B cell (primary cell): ENCODE results near the gene NUP42. TPM values are rescaled to one million over a fixed set of nuclear protein-coding genes. Genes with fewer than 3 reads are reported as not detected.
"Not testable (repeated sequence)": the region's sequence is repeated elsewhere in the genome, so short reads cannot be mapped to it uniquely, and the experiment has no call there.

Experiments
- ATAC-seq: fragments of 200-7000 bp; cut with Tn5 transposase; one replicate; pipeline ENCODE4 v1.10.0; 2021; ENCODE audit warnings: low read depth, mild to moderate bottlenecking, moderate number of reproducible peaks, moderate library complexity
- CTCF ChIA-PET: fragments of 350-600 bp; sonication (Branson Sonifier 250); formaldehyde crosslinking; loops from one replicate; lab custom pipeline; 2021; ENCODE audit warnings: antibody characterized with exemption, inconsistent platforms; lab: Charles Lee
- POLR2A ChIA-PET: fragments of 350-600 bp; sonication (Branson Sonifier 250); formaldehyde crosslinking; loops from one replicate; lab custom pipeline; 2021; ENCODE audit warnings: antibody characterized with exemption; lab: Charles Lee
- DNase-seq: peaks from one replicate; pipeline ENCODE4 v3.0.0; 2013
- H2AFZ ChIP-seq: 2 replicates; pipeline ENCODE4 v1.6.1; 2012; ENCODE audit warnings: mild to moderate bottlenecking, low read depth, low read length; ENCODE audit not compliant: insufficient read depth, poor library complexity, severe bottlenecking
- H3K27ac ChIP-seq, 2 donors: 1 replicate in 1 of 2; 2 replicates in 1 of 2; pipeline ENCODE4 v1.5.1; 2012 to 2013; ENCODE audit warnings: low read length in 2 of 2, mild to moderate bottlenecking in 2 of 2, moderate library complexity in 1 of 2
- H3K27me3 ChIP-seq, 4 experiments: fragments of 200-600 bp in 1 of 4; sonication (generic) in 1 of 4; replicated peaks in 1 of 4; 1 replicate in 2 of 4; 2 replicates in 2 of 4; pipeline versions ENCODE4 v1.6.1 to v1.7.0; 2013 to 2016; ENCODE audit warnings: low read length in 3 of 4, mild to moderate bottlenecking in 2 of 4, mixed read lengths in 1 of 4, moderate library complexity in 1 of 4; ENCODE audit not compliant: insufficient read depth in 4 of 4, control insufficient read depth in 3 of 4; ENCODE audit errors: control extremely low read depth in 1 of 4
- H3K36me3 ChIP-seq, 2 experiments: replicated peaks in 1 of 2; 1 replicate in 1 of 2; 2 replicates in 1 of 2; pipeline versions ENCODE4 v1.6.1 to v1.7.1; 2013; ENCODE audit warnings: low read length in 1 of 2; ENCODE audit not compliant: insufficient read depth in 2 of 2, control insufficient read depth in 1 of 2; ENCODE audit errors: control extremely low read depth in 1 of 2, extremely low read depth in 1 of 2
- H3K4me1 ChIP-seq, 2 donors: fragments of 200-600 bp in 1 of 2; sonication (generic) in 1 of 2; 1 replicate in 1 of 2; 2 replicates in 1 of 2; pipeline versions ENCODE4 v1.5.1 to v1.6.1; 2013 to 2017; ENCODE audit warnings: low read length in 2 of 2; ENCODE audit not compliant: control insufficient read depth in 2 of 2, insufficient read depth in 2 of 2
- H3K4me2 ChIP-seq: replicated peaks from 2 replicates; pipeline ENCODE3; 2012; ENCODE audit warnings: mild to moderate bottlenecking, low read depth, low read length; ENCODE audit not compliant: poor library complexity, severe bottlenecking
- H3K4me3 ChIP-seq, 5 experiments: fragments of 200-600 bp in 1 of 5; sonication (generic) in 1 of 5; 1 replicate in 3 of 5; 2 replicates in 2 of 5; pipeline versions ENCODE4 v1.5.1 to v1.7.0; 2011 to 2016; ENCODE audit warnings: low read length in 4 of 5, mild to moderate bottlenecking in 4 of 5, low read depth in 2 of 5, control low read depth in 1 of 5, moderate library complexity in 1 of 5; ENCODE audit not compliant: insufficient read depth in 1 of 5; ENCODE audit errors: control extremely low read depth in 1 of 5, extremely low read depth in 1 of 5
- H3K79me2 ChIP-seq: fragments of 200-600 bp; sonication (generic); one replicate; pipeline ENCODE4 v1.6.0; 2016; ENCODE audit warnings: low read length; ENCODE audit not compliant: control insufficient read depth, insufficient read depth
- H3K9ac ChIP-seq: fragments of 200-600 bp; sonication (generic); 2 replicates; pipeline ENCODE4 v1.6.1; 2017; ENCODE audit warnings: mild to moderate bottlenecking, low read length, moderate library complexity
- H3K9me3 ChIP-seq, 3 donors: one replicate each; pipeline versions ENCODE4 v1.6.1 to v1.7.1; 2013; ENCODE audit warnings: low read length in 2 of 3; ENCODE audit not compliant: control insufficient read depth in 2 of 3, insufficient read depth in 1 of 3; ENCODE audit errors: control extremely low read depth in 1 of 3
- H4K20me1 ChIP-seq: 2 replicates; pipeline ENCODE4 v1.6.0; 2012; ENCODE audit warnings: mild to moderate bottlenecking, low read length; ENCODE audit not compliant: insufficient read depth, control insufficient read depth, poor library complexity, severe bottlenecking
- H3K27ac Mint-ChIP-seq: one replicate; pipeline ENCODE4 v1.8.0; 2021; ENCODE audit warnings: mixed read lengths
- H3K27me3 Mint-ChIP-seq: one replicate; pipeline ENCODE4 v1.8.0; 2021; ENCODE audit warnings: mixed read lengths
- H3K4me1 Mint-ChIP-seq: one replicate; pipeline ENCODE4 v1.8.0; 2021; ENCODE audit warnings: mixed read lengths
- H3K4me3 Mint-ChIP-seq: one replicate; pipeline ENCODE4 v1.8.0; 2021; ENCODE audit warnings: mixed read lengths
- H3K9me3 Mint-ChIP-seq: one replicate; pipeline ENCODE4 v1.8.0; 2022; ENCODE audit warnings: mixed read lengths; ENCODE audit not compliant: insufficient read depth
- CTCF ChIP-seq: fragments of 200-600 bp; IDR thresholded peaks from one replicate; pipeline ENCODE4 v1.8.0; 2022; ENCODE audit warnings: antibody characterized with exemption, mild to moderate bottlenecking
- EZH2 ChIP-seq: IDR thresholded peaks from 2 replicates; pipeline ENCODE4 v1.6.1; 2012; ENCODE audit warnings: borderline replicate concordance, low read depth, mild to moderate bottlenecking, moderate library complexity, low read length; ENCODE audit not compliant: insufficient read depth, poor library complexity, severe bottlenecking
- WGBS: methylation state at CpG from one replicate; pipeline ENCODE4 v1.1.5; 2013; ENCODE audit warnings: missing lambda C conversion rate; ENCODE audit not compliant: insufficient coverage; 5-methylcytosine and 5-hydroxymethylcytosine counted together
- intact Hi-C: fragments of 100-400 bp; cut with micrococcal nuclease; formaldehyde crosslinking; loops from one replicate; pipeline ENCODE4 v1.10.0; 2022
- polyA plus RNA-seq: library from polyadenylated mRNA; depleted of rRNA; stranded (reverse); fragments of >200 nt; gene quantifications from 2 replicates; pipeline ENCODE4 v1.2.3, GENCODE V29; 2012
- total RNA-seq, 2 donors: library from RNA; stranded (reverse); fragments of 120-200 nt in 1 of 2; gene quantifications; 1 replicate in 1 of 2; 2 replicates in 1 of 2; pipeline versions ENCODE4 v1.2.3 to v1.2.4, GENCODE V29; 2013 to 2022

The NUP42 gene
- total and polyA plus RNA-seq, 2 donors (not counting 1 experiment from before 2014, with no cell fraction given) = 38.1 to 49.2 TPM

DNA sequence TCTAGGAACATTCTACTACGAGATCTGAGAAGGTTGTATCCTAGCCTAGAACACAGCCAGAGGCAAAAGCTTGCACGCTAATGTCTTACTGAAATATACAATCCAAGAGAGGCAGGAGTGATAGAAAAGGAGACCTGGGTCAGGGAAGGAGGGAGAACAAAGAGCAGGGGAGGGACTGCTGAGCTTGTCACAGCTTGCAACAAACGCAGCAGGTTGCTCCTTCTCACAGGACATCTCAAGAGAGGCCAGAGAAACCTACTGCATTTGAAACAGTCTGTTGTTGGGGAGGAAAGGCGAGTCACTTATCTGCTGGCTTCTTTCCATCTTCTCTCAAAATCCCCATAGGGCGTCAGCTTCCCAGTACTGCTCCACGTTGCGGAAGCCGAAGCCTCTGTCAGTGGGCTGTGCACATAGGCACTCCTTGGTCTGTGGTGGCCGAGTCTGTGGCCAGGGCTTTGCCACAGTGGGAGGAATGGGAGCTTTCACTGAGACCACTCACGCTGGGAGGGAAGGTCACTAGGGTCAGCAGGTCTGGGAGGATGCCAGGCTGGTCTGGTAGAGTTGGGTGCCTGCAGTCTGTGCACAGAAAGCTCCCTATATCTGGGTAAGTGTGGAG lies 39.0 kb downstream of the NUP42 start:
- no peak overlapping the region for H3K4me2 ChIP-seq
- H3K36me3 ChIP-seq = no peaks in the 10 kb centered on the region
- no peak overlapping the region for H3K4me3 ChIP-seq
- no peaks in the 10 kb centered on the region for H3K27me3 ChIP-seq
- H4K20me1 ChIP-seq = no peaks in the 10 kb centered on the region
- ATAC-seq = no peak
- no peak for DNase-seq
- POLR2A ChIA-PET = no interaction called here
- H3K4me3 Mint-ChIP-seq = no peak overlapping the region
- no peak overlapping the region for H3K27ac Mint-ChIP-seq
- intact Hi-C loops = no loop called here
- H3K4me1 Mint-ChIP-seq = peaks cover 2% of the 10 kb centered on the region
- H3K4me1 ChIP-seq = no peaks in the 10 kb centered on the region
- no peak overlapping the region for H2AFZ ChIP-seq
- 85% methylated on average over 8 of the region's 10 CpGs for WGBS
- peaks cover 27% of the 10 kb centered on the region for H3K27me3 Mint-ChIP-seq
- H3K27ac ChIP-seq = no peak overlapping the region
- TF ChIP-seq CTCF = no peak
- no peak for TF ChIP-seq EZH2
- no peaks in the 10 kb centered on the region for H3K9me3 ChIP-seq
- H3K9ac ChIP-seq = no peak overlapping the region
- CTCF ChIA-PET = no interaction called here
- H3K9me3 Mint-ChIP-seq = no peaks in the 10 kb centered on the region
- no peaks in the 10 kb centered on the region for H3K79me2 ChIP-seq

DNA sequence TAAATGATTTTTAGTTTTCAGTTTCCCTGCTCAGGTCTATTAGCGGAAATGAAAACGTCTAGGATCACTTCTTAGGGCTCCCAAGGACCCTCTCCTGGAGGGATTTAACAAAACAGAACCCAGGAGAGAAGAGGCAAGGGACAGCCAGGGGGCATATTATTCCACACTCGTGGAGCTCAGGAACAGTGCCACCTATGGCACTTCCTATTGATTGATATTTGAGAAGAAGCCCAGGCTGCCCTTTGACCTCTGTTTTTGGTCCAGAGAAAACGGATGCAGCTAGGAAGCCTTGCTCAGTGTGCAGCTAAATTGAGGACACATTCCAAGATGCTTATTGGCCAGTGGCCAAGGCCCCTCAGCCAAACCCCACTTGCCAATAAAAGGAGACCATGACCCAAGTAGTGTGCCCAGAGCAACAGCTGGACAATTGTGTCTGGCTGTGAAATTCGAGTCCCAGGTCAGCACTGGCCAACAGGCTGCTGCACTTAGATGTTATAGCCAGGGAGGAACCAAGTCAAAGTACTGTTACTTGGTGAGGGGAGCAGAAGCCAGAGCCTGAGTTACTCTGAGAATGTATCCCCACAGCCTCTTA lies 40.7 kb downstream of the NUP42 start:
- Mint-ChIP-seq H3K27ac (no peak overlapping the region), H3K9me3 (no peaks in the 10 kb centered on the region), H3K4me3 (no peak overlapping the region), H3K4me1 (peaks cover 2% of the 10 kb centered on the region), H3K27me3 (peaks cover 27% of the 10 kb centered on the region)
- POLR2A ChIA-PET = no interaction called here
- Histone ChIP-seq H3K27me3 (no peaks in the 10 kb centered on the region), H2AFZ (no peak overlapping the region), H3K4me3 (no peak overlapping the region), H3K27ac (no peak overlapping the region), H3K9ac (no peak overlapping the region), H3K4me1 (no peaks in the 10 kb centered on the region), H3K4me2 (no peak overlapping the region), H3K36me3 (no peaks in the 10 kb centered on the region), H3K79me2 (no peaks in the 10 kb centered on the region), H3K9me3 (no peaks in the 10 kb centered on the region), H4K20me1 (no peaks in the 10 kb centered on the region)
- intact Hi-C loops = no loop called here
- CTCF ChIA-PET = no interaction called here
- TF ChIP-seq EZH2 (no peak), CTCF (no peak)
- DNase-seq = no peak
- no peak for ATAC-seq
- 77% methylated on average over 4 of the region's 5 CpGs for WGBS

DNA sequence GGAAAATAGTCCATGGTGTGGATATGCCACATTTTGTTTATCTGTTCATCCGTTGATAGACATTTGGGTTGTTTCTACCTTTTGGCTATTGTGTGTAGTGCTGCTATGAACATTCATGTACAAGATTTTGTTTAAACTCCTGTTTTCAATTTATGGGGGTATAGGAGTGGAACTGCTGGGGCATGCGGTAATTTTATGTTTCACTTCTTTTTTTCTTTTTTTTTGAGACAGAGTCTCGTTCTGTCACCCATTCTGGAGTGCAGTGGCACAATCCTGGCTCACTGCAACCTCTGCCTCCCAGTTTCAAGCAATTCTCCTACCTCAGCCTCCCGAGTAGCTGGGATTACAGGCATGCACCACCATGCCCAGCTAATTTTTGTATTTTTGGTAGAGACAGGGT lies 42.5 kb downstream of the NUP42 start:
- H3K4me2 ChIP-seq, H3K4me3 Mint-ChIP-seq, ATAC-seq, intact Hi-C loops, H2AFZ ChIP-seq, H3K27ac ChIP-seq, POLR2A ChIA-PET, H3K9ac ChIP-seq, H3K9me3 Mint-ChIP-seq, H3K79me2 ChIP-seq, H3K4me1 Mint-ChIP-seq, H3K27ac Mint-ChIP-seq, H3K36me3 ChIP-seq, H3K4me3 ChIP-seq, DNase-seq, H4K20me1 ChIP-seq, H3K4me1 ChIP-seq, H3K9me3 ChIP-seq, H3K27me3 ChIP-seq: not testable (repeated sequence)
- WGBS = 75% methylated on average over 1 of the region's 4 CpGs
- CTCF ChIA-PET = interaction anchor here (0.7 kb wide), 1 partner anchor 38 kb away, joined by 3 read pairs; no protein-coding TSS in a partner anchor
- peaks cover 19% of the 10 kb centered on the region for H3K27me3 Mint-ChIP-seq
